IPS DF 4.7 (cell line): ENCODE data around the gene UCKL1.
"Not testable (repeated sequence)": the region's sequence is repeated elsewhere in the genome, so short reads cannot be mapped to it uniquely, and the experiment has no call there.

ENCODE experiments used
- DNase-seq: peaks from one replicate; pipeline ENCODE4 v3.0.0-alpha.2; 2013; ENCODE audit warnings: low spot score; ENCODE audit errors: extremely low read depth

The UCKL1 gene

DNA sequence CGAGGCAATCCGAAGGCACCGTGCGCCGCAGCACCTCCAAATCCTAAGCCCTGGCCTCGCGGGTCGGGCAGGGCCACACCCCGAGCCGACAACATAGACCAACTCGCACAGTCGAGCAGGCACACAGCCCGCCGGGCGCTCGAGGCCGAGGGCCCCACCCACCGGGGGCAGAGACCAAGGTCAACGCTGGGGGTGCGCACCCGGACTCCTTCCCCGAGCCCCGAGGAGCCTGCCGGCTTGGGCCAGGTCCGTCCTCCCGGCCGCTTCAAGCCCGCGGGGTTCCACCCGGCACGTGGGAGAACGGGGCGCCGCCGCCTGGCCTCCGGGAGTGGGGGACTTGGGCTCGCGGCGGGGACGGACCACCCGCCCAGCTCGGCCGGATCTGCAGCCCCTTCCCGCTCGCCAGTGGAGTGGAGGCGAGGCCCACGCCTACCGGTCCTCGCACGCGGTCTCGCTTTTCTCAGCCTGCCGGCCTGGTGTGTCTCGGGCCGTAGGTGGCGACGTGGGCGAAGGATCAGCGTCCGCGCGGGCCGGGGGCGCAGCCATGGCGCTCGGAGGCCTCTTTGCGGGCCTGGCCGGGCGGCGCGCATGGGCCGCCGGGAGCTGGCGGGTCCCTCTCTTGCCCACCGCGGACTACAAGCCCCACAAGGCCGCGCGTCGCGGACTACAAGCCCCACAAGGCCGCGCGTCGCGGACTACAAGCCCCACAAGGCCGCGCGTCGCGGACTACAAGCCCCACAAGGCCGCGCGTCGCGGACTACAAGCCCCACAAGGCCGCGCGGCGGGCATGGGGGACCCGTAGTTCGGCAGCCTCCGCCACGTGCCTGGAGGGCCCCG lies at the start of gene UCKL1:
Gene UCKL1 (minus strand): TSS at position 590 of the 837 bp plus-strand sequence. CDS start 44 bp downstream, at position 546.
- DNase-seq: no peak

DNA sequence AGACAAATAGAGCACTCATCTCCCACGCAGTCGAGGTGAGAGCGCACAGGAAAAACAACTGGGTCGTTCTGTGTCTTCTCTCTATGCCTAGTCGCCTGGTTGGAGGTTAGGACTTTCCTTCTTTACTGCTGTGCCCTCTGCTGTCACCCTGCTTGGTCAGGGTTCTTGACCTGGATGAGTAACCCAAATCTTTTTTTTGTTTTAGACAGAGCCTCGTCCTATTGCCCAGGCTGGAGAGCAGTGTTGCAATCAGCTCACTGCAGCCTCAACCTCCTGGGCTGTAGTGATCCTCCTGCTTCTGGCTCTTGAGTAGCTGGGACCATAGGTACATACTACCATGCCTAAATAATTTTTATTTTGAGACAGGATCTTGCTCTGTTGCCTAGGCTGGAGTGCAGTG lies 49.2 kb upstream of the UCKL1 start:
- DNase-seq: no peak

DNA sequence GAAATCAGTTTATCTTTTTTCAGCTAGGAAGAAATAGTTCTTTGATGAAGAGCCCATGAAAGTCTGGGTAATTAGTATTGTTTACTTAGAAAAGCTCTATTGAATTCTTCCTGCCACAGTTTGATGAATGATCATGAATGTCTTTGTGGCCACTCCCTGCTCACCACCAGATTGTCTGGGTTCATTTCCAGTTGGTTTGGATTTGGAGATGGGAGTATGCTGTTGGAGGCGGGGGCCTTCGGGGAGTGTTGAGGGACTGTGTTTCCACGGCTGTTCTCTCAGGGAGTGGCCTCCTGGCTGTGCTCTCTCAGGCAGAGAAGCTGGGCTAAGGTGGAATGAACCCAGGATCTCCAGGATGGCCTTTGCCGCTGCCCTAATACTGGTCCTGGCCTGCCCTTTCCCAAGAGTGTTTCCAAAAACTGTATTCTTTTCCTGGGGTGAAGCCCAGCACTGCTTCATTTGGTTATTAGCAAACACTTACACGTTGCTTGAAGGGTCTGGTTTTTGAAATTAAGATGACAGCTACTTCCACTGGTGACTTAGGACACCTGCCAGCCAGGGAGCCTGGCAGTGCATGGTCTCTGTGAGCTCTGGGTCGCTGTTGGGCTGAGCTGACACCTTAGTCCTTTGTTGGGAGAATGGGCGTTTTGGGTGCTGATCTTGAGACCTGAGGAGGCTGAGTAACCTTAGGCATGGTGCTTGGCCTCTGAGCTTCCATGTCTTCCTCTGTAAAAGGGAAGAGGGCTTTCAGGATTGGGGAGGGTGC lies 47.9 kb upstream of the UCKL1 start:
- DNase-seq: no peak

DNA sequence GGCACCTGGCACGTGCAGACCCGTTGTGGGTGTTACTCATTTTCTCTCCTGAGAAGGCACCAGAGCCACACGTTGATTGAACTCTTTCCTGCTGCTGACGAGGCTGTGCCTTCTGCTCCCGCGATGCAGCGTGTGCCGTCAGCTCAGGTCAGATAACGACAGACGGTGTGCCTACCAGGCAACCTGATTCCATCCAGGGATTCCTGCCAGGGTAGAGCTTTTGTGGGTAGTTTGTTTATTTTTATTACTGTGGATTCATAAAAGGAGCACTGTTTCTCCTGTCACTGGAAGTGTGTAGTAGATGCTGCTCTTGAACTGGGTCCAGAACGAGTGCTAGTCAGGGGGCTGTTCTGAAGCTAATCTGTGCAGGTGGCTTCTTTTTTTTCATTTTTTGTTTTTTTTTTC lies 45.4 kb upstream of the UCKL1 start:
- DNase-seq: no peak

DNA sequence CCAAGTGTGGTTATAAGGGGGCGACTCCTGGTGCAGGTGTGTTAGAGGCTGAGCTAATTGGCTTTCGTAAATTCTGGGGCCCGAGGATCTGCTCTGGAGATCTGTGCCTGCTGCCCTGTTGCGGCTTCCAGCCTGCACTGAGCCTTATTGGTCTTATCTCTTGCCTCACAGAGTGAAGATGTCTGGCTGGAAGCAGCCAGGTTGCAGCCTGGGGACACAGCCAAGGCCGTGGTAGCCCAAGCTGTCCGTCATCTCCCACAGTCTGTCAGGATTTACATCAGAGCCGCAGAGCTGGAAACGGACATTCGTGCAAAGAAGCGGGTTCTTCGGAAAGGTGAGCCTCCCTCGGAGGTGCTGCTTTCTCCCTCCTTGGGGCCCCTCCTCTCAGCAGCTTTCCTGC lies 44.7 kb upstream of the UCKL1 start:
- DNase-seq: no peak

DNA sequence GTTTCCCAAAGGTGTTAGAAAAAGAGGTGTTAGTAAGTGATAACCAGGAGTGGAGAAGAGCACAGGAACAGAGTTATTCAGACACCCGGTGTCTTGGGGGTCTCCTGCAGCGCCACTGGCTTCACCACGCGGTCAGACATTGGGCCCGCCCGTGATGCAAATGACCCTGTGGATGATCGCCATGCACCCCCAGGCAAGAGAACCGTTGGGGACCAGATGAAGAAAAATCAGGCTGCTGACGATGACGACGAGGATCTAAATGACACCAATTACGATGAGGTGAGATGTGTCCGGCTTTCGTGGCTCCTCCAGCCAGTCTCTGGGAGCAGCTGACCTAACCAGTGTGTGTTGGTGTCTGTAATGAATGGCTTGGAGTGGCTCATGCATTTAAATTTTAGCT lies 26.7 kb upstream of the UCKL1 start:
- no peak for DNase-seq

DNA sequence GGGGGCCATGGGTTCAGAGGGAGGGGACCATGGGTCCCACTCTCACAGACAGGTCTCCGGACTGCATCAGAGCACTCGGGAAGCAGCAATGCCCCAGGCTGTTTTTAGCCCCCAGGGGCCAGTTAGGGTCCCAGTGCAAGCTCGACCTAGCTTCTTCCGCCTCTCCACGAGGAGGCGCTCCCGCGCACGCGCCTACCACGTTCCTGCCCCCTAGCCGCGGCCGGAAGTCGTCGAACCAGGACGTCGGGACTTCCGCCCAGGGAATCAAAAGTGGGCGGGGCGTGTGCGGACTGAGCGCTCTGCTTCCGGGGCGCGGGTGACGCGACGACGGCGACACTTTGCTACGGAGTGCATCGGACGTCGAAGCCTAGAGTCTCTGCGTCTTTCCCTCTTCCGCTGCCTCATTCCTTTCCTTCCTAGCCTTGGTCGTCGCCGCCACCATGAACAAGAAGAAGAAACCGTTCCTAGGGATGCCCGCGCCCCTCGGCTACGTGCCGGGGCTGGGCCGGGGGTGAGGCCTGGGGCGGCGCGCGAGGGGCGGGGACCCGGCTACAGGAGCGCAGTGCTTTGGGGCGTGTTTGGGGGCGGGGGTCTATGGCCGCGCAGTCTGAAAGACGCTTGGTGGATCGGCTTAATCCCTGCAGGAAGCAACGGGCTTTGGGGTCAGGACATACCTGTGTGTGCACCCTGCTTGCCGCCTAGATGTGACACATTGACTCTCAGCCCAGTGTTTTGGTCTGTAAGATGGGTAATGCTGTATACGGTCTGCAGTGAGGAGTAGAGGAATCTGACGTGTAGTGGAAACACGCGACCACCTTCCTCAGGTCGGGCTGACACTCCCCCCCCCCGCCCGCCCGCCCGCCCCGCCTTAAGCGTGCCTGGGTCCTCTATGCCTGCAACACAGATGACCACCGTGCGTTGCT lies 24.9 kb upstream of the UCKL1 start, which contains the start of gene PRPF6:
Gene PRPF6 (plus strand): TSS at position 327 of the 923 bp plus-strand sequence. CDS start 114 bp downstream, at position 441.
- DNase-seq: peak; percentile 81

DNA sequence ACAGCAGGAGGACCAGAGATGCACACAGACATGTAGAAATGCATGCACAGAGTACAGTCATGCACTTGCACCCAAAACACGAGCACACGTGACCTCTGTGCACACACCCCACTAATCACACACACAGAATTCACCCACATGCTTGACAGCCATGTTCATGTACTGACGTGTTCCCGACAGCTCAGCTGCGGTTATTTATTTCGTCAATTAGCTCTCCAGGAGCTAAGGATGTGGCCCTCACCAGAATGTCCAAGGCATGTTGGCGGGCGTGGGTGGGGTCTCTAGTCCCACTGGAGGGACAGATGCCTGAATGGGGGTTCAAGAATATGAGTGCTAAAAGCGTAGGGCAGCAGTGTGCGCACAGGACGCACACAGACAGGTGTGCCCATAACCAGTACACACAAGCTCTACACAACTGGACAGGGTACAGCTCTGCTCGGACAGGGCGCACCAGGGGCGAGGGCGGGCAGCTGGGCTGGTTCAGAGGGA lies 24.1 kb upstream of the UCKL1 start:
- DNase-seq: no peak

DNA sequence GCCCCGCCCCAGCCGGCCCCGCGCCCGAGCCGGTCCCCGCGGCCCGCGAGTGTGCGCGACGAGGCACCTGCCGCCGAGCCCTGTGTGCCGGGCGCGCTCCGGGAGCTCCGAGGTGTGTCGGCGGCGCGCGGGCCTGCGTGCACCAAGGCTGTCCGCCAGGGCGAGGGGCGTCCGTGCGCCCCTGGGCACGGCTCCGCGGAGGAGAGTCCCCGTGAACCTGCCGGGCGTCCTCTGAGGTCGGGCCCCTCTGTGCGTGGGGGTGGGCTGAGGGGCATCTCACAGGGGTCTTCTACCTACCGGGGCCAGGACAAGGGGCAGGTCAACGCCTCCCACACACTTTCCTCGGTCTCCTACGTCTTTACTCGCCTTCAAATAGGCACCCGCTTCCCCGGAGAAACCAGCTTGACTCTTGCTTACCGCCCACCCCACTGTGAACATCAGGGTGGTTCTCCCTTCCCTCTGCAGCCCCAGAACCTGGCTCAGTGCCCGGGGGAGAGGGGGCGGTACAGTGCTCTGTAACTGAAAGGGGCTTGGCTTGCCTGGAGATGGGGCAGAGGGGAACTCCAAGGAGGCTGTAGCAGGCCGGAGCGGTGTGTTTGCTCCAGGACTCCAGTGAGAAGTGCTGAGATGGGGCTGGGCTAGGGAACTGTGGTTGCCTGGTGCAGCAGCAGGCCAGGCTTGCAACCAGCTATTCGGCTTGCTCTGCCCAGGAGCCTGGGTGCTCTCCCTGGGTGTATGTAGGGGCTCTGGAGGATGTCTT lies 23.5 kb upstream of the UCKL1 start, which contains the start of gene SAMD10:
Gene SAMD10 (minus strand): TSS at position 86 of the 760 bp plus-strand sequence. CDS start 175 bp downstream, outside the sequence.
- no peak for DNase-seq

DNA sequence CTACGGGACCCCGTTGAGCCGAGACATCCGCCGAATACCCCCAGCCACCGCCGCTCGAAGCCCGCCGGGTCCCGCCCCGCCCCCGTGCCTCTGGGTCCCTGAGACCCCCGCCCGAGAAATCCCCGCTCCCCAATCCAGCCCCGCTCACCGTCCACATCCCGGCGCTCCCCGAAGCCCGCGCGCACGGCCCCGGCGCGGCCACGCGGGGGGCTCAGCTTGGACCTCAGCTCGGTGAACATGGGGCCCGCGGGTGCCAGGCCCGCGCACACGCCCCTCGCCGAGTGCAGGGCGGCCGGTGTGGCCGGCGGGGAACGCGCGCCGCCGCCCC lies 23.0 kb upstream of the UCKL1 start:
- no peak for DNase-seq

DNA sequence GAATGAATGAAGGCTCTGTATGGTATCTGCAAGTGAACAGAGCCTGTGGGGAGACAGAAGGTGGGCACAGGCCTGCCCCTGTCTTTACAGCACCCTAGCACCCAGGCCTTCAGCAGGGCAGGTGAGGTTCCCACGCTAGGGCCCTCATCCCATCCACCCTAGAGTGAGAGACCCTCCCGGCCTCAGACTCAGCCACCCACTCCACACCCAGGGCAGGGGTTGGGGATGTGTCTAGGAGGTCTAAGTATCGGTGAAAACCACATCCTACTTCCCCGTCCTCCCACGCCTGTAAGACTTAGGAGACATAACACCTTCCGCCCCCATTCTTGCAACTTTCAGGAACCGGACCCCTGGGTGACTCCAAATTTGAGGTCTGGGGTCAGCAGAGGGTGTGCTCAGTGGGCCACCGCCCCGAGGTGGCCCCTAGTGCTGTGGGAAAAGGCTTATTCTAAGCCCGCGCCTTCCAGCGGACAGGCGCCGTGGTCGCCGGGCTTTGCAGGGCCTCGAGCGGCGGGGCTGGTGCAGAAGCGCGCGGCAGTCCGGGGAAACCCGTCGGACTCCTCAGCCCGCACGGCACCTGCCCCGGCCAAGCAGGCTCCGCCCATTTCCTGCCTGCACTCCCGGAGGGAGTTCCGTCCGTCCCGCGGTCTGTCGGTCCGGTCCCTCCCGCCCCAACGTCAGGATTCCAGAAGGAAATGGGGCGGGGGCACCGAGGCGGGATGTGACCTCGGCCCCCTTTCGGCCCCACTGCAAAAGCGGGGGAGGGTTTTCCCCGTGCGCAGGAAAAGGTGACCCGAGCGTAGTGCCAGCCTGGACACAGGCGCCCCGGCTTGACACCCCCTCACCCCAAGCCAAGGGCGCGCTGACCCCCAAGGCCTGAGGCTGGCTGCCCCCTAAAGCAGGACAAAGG lies 22.4 kb upstream of the UCKL1 start:
- no peak for DNase-seq

DNA sequence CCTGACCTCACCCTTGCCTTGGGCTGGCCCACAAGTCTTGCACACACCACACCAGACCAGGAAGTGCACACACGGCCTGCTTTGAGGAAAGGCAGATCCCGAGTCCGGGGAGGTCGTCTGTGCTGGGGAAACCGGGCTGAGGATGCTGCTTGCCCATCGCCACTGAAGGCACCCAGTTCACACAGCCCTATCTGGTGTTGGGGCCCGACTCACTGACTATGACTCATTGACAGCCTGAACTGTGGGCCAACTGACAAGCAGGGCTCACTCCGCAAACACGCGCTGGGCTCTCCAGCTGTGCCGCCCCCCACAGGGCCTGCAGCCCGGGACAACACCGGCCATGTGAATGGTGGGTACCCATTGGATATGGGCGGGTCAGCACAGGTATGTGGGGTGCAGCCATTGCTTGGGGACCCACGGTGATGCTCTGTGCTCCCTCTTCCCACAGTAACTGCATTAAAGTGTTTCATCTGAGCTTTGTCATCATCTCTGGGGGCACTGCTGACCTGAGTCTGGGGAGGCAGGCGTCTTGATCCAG lies 21.6 kb upstream of the UCKL1 start:
- DNase-seq: no peak

DNA sequence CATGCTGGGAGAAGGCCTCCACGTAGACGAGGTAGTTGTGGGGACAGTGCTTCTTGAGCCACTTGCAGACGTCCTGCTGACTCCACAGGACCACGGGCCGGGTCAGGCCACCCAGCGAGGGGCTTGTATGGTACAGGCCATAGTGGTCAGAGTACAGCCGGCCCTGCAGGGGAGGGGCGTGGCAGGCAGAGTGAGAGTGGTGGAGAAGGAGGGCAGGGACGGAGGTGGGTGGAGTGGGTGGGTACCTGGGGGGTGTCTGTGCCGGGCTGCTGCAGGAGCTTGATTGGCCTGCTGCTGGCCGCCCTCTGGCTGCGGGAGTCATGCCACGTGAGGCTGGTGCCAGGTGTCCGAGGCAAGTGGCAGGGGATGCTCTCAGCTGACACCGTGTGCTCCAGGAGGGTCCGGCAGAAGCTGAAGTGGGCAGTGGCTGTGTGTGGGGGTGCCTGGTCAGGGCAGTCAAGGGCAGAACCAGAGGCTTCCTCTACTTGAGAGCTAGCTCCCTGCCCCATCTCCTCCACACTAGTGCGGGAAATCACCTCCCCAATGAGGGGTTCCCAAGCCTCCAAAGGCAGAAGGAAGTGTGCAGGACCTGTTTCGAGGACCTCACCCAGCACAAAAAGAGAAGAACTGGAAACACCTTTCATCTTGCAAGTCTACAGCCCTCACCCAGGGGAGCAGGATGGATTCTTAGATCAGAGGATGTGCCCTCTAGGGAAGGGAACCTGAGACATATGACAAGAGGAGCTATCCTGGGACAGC lies 20.9 kb upstream of the UCKL1 start:
- DNase-seq: no peak

DNA sequence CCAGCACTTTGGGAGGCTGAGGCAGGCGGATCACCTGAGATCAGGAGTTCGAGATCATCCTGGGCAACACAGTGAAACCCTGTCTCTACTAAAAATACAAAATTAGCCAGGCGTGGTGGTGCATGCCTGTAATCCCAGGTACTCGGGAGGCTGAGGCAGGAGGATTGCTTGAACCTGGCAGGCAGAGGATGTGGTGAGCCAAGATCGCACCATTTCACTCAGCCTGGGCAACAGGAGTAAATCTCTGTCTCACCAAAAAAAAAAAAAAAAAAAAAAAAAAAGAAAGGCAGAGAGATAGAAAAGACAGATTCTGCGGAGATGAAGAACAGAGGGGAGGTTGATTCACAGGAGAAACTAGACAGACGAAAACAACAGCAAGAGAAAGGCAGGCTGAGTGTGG lies 20.3 kb upstream of the UCKL1 start:
- DNase-seq: not testable (repeated sequence)

DNA sequence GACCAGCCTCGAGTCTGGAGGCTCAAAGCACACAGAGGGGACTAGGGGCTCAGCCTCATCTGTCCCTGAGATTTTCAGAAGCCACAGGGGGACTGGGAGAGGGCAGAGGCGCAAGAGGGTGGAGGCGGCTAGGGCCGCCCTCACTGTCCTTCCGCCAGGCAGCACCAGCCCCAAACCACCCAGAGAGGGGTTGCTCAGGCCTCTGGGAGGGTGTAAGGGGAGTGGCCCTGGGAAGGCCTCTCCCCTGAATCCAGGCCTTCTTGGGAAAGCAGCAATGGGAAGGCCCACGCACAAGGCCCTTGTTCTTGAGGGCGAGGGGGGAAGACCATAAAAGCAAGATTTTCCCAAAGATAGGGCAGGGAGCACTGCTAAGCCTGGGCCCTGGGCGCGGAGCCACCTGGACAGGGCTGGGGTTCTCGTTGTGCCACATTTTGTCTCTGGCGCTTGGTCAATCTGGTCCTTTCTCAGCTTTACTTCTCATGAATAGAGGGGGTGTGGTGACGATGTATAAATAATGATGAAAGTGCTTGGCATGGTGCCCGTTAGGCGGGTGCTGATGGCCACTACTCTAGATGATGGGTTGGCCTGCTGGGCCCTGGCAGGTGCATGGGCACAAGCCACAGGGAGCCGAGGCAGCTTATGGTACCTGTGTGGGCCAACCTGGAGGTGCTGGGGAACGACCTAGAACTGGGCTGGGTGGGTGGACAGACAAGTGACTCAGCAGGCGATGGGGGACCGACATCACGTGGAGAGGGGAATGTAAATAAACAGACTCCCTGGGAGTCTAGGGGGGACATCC lies 18.4 kb upstream of the UCKL1 start:
- DNase-seq: no peak

DNA sequence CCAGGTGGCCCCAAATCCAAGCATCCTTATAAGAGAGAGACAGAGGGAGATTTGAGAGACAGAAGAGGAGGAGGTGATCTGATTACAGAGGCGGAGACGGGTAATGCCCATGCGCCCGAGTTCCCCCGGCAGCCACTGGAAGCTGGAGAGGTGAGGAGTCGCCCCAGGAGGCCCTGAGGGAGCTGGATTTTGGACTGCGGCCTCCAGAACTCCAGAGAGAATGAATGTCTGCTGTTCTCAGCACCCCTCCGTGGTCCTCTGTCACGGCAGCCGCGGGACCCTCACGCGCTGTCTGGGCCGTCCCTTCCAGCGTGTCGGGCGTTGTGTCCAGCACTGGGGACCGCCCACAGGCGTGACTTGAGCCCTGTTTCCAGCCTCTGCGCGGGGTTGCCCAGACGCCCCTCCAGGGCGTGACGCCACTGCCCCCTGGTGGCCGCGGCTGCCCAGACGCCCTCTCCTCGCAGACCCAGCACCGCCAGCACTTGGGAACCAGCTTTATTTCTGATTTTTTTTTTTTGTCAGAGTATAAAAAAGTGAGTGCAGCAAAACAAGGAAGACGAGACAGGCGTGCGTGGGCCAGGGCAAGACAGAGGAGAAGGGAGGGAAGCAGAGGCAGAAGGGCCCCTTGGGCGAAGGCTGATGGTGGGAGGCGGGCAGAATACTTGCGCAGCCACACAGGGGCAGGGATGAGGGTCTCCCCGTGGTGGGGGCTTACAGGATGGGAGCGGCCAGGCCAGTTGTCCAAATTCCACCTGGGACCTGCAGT lies 17.6 kb upstream of the UCKL1 start:
- DNase-seq: no peak

DNA sequence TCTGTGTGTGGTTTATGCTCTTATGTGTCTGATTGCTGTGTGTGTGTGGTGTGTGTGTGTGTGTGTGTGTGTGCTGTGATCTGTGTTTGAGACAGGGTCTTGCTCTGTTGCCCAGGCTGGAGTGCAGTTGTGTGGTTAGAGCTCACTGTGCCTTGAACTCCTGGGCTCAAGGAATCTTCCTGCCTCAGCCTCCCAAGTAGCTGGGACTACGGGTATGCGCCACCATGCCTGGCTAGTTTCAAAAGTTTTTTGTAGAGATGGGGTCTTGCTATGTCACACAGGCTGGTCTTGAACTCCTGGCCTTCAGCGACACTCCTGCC lies 16.9 kb upstream of the UCKL1 start:
- no peak for DNase-seq
